ENCODE results near the gene PON3.

DNA sequence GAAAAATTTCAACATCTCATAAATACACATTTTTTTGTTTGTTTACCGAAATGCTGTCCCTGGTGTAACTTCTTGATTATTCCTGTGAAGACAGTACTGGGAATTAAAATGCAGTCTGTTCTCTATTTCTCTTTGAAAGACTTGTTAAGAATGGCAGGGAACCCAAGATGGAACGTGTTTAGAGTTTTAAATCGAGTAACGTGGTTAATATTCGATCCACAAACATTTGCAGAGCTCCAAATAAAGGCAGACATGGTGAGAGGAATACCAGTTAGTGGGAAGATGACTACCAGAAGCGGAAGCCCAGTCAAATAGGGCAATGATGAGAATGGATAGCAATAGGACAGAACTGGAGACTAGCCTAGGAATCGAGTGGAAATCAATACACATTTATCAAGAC lies 6.7 kb downstream of the PON3 start:
- TF ChIP-seq, protein P1, sequence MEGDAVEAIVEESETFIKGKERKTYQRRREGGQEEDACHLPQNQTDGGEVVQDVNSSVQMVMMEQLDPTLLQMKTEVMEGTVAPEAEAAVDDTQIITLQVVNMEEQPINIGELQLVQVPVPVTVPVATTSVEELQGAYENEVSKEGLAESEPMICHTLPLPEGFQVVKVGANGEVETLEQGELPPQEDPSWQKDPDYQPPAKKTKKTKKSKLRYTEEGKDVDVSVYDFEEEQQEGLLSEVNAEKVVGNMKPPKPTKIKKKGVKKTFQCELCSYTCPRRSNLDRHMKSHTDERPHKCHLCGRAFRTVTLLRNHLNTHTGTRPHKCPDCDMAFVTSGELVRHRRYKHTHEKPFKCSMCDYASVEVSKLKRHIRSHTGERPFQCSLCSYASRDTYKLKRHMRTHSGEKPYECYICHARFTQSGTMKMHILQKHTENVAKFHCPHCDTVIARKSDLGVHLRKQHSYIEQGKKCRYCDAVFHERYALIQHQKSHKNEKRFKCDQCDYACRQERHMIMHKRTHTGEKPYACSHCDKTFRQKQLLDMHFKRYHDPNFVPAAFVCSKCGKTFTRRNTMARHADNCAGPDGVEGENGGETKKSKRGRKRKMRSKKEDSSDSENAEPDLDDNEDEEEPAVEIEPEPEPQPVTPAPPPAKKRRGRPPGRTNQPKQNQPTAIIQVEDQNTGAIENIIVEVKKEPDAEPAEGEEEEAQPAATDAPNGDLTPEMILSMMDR (conservative IDR thresholded peaks at IDR 0.05; ENCODE audit: low read depth, low read length), result no peak
- TF ChIP-seq EZH2 (IDR thresholded peaks at IDR 0.05; ENCODE audit: low read length, unreplicated experiment), result no peak
